ENCODE results near the gene MREG.

GRCh38 chr2:216012830-216013079 lies 596 bp downstream of the MREG start:
- TF ChIP-seq CTCF (tag by site-specific recombination; IDR thresholded peaks at IDR 0.05) (no peak), ZNF350 (tag by site-specific recombination; IDR thresholded peaks at IDR 0.05) (no peak), ZNF843 (tag by site-specific recombination; IDR thresholded peaks at IDR 0.05) (no peak), IKZF3 (tag by site-specific recombination; IDR thresholded peaks at IDR 0.05) (no peak), ZNF776 (tag by site-specific recombination; IDR thresholded peaks at IDR 0.05; ENCODE audit: borderline replicate concordance) (no peak), KLF9 (tag by site-specific recombination; IDR thresholded peaks at IDR 0.05; ENCODE audit: low read depth) (no peak), ZNF114 (tag by site-specific recombination; IDR thresholded peaks at IDR 0.05) (no peak), MZF1 (tag by site-specific recombination; IDR thresholded peaks at IDR 0.05; ENCODE audit: borderline replicate concordance) (no peak), ZBTB21 (tag by site-specific recombination; IDR thresholded peaks at IDR 0.05) (no peak), ZNF2 (tag by site-specific recombination; IDR thresholded peaks at IDR 0.05) (no peak), ZNF146 (tag by site-specific recombination; IDR thresholded peaks at IDR 0.05) (no peak)

Measured in HEK293 (cell line).